WI38 (cell line): ENCODE measurements around the gene ATPAF1.

ENCODE experiments used
- H3K4me3 ChIP-seq: 2 replicates; pipeline ENCODE4 v1.5.1; 2011; ENCODE audit warnings: low read depth, mild to moderate bottlenecking, control low read depth, low read length
- TF ChIP-seq, protein P1 (sequence below): IDR thresholded peaks from 2 replicates; pipeline ENCODE4 v1.5.1; 2012; ENCODE audit warnings: low read depth, mild to moderate bottlenecking, control low read depth, low read length

ATPAF1 gene

GRCh38 chr1:46679789-46680573, 11.8 kb upstream of the ATPAF1 start:
- no peak overlapping the region for H3K4me3 ChIP-seq
- TF ChIP-seq, protein P1, sequence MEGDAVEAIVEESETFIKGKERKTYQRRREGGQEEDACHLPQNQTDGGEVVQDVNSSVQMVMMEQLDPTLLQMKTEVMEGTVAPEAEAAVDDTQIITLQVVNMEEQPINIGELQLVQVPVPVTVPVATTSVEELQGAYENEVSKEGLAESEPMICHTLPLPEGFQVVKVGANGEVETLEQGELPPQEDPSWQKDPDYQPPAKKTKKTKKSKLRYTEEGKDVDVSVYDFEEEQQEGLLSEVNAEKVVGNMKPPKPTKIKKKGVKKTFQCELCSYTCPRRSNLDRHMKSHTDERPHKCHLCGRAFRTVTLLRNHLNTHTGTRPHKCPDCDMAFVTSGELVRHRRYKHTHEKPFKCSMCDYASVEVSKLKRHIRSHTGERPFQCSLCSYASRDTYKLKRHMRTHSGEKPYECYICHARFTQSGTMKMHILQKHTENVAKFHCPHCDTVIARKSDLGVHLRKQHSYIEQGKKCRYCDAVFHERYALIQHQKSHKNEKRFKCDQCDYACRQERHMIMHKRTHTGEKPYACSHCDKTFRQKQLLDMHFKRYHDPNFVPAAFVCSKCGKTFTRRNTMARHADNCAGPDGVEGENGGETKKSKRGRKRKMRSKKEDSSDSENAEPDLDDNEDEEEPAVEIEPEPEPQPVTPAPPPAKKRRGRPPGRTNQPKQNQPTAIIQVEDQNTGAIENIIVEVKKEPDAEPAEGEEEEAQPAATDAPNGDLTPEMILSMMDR, result no peak

- TF ChIP-seq, protein P1, result no peak
- no peak overlapping the region for H3K4me3 ChIP-seq
These were observed 9.2 kb upstream of the ATPAF1 start for GRCh38 chr1:46677339-46677738.

DNA sequence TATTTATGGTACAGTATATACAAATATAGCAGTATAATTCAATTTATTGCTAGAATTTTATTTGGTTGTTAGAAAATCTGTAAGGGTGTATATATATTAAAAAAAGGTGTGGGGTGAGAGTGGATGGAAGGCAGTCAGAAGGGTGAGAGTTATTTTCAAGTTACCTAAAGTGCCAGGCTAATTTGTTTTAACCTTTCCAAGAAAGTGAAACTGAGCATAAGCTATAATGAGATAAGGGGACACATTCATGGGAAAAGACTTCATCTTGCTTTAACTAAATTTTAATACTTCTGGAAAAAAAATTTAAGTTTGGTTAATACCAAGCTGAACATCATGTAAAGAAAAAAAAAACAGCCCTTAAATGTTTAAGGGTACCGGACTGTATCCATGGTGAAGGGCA, 8.4 kb upstream of the ATPAF1 start:
- TF ChIP-seq, protein P1, result no peak
- H3K4me3 ChIP-seq, result no peak overlapping the region

- no peak overlapping the region for H3K4me3 ChIP-seq
- TF ChIP-seq, protein P1, result no peak
These were observed 7.6 kb upstream of the ATPAF1 start for GRCh38 chr1:46675549-46676314.

DNA sequence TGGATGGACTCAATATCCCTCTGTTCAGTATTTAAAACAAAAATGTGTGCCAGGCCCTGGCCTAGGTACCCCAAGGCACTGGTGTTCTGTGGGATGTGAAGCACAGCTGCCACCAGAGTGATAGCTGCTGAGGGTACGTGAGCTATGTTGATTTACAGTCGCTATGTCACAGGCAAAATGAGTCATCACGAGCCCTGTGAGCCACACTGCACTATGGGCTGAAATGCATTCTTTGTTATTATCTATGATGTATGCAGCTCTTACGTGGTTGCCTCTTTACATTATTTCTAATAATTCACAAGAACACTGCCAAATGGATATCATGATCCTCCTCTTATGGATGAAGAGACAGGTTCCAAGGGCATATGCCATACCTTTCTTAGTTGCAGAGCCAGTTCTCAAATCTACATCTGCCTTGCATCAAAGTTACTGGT, 5.6 kb upstream of the ATPAF1 start:
- TF ChIP-seq, protein P1, result no peak
- H3K4me3 ChIP-seq, result no peak overlapping the region

- H3K4me3 ChIP-seq, result no peak overlapping the region
These were observed 4.5 kb upstream of the ATPAF1 start for GRCh38 chr1:46672696-46673095.

More at GRCh38 chr1:46672696-46673095, 4.5 kb upstream of the ATPAF1 start:
- TF ChIP-seq, protein P1, result no peak
